ENCODE measurements around the gene CD200. TPM values are rescaled to one million over a fixed set of nuclear protein-coding genes. Genes with fewer than 3 reads are reported as not detected.

CD200 gene
- total and polyA plus RNA-seq, 10 of the 15 experiments (the other 5 are each of a cell fraction or from before 2014, with no cell fraction given) = 21.2 to 84.3 (median 33.2) TPM

GRCh38 chr3:112393360-112393728, 60.4 kb downstream of the CD200 start (continued):
- TF ChIP-seq SREBF2 (IDR thresholded peaks at IDR 0.05; ENCODE audit: low read length) (no peak), CHD1 (IDR thresholded peaks at IDR 0.05; ENCODE audit: low read depth, low read length) (no peak), ATF3 (IDR thresholded peaks at IDR 0.05; ENCODE audit: borderline replicate concordance, extremely low read depth, low read depth, low read length) (no peak)

DNA sequence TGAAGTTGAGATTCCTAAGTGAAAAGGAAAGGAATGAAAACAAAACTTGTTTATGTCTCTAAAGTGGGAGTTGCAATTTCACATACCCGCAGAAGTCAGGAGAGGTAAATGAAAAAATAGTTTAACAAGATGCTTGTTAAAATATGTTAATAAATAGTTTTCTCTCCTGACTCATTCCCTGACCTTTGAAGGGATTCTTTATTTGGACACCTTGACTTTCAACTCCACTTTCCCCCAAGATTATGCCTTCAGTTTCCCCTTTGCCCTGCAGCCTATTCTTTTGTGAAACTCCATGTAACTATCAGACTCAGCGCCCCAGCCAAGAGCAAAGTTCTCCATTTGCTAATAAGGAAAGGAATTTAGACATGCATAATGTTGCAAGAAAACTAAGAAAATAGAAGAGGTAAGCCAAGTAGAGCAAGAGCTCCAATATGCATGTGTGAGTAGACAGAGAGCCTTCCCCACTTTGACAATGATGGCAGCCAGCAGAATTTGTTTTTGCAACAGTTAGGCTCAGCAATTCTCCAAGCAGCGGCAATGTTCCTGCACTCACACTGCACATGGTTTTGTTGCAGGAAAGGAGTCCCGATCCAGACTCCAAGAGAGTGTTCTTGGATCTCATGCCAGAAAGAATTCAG, 61.2 kb downstream of the CD200 start:
- CTCF ChIA-PET = interaction anchor here (0.9 kb wide), 1 partner anchor 28 kb away, joined by 3 read pairs; no protein-coding TSS in a partner anchor

More for the DNA sequence above, 61.2 kb downstream of the CD200 start:
- SMC1A ChIA-PET (ENCODE audit: uncharacterized antibody, unreplicated experiment) = interaction anchor here (1.9 kb wide), 1 partner anchor 11 kb away, joined by 5 read pairs; no protein-coding TSS in a partner anchor
- H3K27ac ChIP-seq (ENCODE audit: control insufficient read depth, insufficient read depth) = no peak overlapping the region
- TF ChIP-seq ZNF384 (IDR thresholded peaks at IDR 0.05; ENCODE audit: borderline replicate concordance, low read depth, low read length) (no peak), BMI1 (IDR thresholded peaks at IDR 0.05; ENCODE audit: borderline replicate concordance) (no peak)
- no peak overlapping the region for H2AFZ ChIP-seq (ENCODE audit: control insufficient read depth, low read depth, low read length)
- no peaks in the 10 kb centered on the region for H3K27me3 ChIP-seq (replicated peaks in 1 of 2; ENCODE audit: control insufficient read depth in 2 of 2, insufficient read depth in 2 of 2, low read length in 1 of 2)
- in situ Hi-C loops (cut with MboI) (no loop called here), intact Hi-C loops (cut with micrococcal nuclease; ENCODE audit: unreplicated experiment) (no loop called here)
- no peaks in the 10 kb centered on the region; the same call in 1 of the 3 replicates for H3K9me3 ChIP-seq (replicated peaks; ENCODE audit: control insufficient read depth, insufficient read depth, low read length)
- 83% methylated on average over 4 of the region's 4 CpGs for WGBS (ENCODE audit: insufficient coverage, insufficient replicate concordance, low lambda C conversion rate, missing lambda C conversion rate)
- no peak overlapping the region for H3K4me3 ChIP-seq
- no peak overlapping the region for H3K9ac ChIP-seq (ENCODE audit: control insufficient read depth, insufficient read depth, low read length)
- RAD21 ChIA-PET (ENCODE audit: unreplicated experiment) = interaction anchor here (0.8 kb wide), 1 partner anchor 30 kb away, joined by 3 read pairs; no protein-coding TSS in a partner anchor
- H3K4me2 ChIP-seq (ENCODE audit: control insufficient read depth, insufficient read depth) = no peak overlapping the region
- no peaks in the 10 kb centered on the region for H3K36me3 ChIP-seq (ENCODE audit: control insufficient read depth in 2 of 2, insufficient read depth in 2 of 2, low read length in 1 of 2)
- BruUV-seq (replicated peaks) = no TSS peak
- H3K4me1 ChIP-seq (ENCODE audit: control insufficient read depth, insufficient read depth, low read length) = peaks cover 6% of the 10 kb centered on the region; the same call in 1 of the 2 replicates
- H4K20me1 ChIP-seq (ENCODE audit: control insufficient read depth, insufficient read depth) = no peaks in the 10 kb centered on the region
- H3K79me2 ChIP-seq (ENCODE audit: control insufficient read depth, insufficient read depth, low read length) = no peaks in the 10 kb centered on the region
- ATAC-seq (no peak), FAIRE-seq (no peak), DNase-seq (ENCODE audit: low read depth, low spot score) (no peak)
- POLR2A ChIA-PET = no interaction called here

Data from GM12878 (cell line).